ENCODE results near the gene RFK.

- TF ChIP-seq CTCF (conservative IDR thresholded peaks at IDR 0.05 in 1 of 2, IDR thresholded peaks at IDR 0.05 in 1 of 2; ENCODE audit: extremely low read depth in 1 of 2, insufficient read depth in 1 of 2, low read depth in 1 of 2, low read length in 2 of 2) (no peak), EZH2 (IDR thresholded peaks at IDR 0.05; ENCODE audit: borderline replicate concordance, low read length) (no peak)
Observed at GRCh38 chr9:76396144-76396543, 1.9 kb upstream of the RFK start.

All from mammary epithelial cell (primary cell).